Measurements from ENCODE around the gene STXBP6.

The STXBP6 gene

DNA sequence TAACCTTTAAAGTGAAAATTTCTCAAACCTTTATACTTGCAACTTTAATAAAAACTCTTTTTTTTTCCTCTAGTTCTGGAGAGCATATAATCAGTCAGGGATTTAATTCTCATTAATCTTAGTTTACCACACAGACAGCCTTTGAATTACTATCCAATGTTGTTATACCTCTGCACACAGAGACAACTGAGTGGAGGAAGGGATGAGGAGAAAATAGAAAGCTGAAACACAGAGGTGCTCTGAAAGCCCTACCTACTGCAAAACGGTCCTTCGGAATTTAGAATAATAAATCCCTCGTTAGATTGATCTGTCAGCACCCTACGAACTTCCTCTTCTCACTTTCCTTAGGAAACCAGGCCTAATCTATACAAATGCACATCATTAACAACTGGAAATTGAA is 122.1 kb downstream of the STXBP6 start:
- TF ChIP-seq ZFX (IDR thresholded peaks at IDR 0.05), result no peak
- TF ChIP-seq, protein P1, sequence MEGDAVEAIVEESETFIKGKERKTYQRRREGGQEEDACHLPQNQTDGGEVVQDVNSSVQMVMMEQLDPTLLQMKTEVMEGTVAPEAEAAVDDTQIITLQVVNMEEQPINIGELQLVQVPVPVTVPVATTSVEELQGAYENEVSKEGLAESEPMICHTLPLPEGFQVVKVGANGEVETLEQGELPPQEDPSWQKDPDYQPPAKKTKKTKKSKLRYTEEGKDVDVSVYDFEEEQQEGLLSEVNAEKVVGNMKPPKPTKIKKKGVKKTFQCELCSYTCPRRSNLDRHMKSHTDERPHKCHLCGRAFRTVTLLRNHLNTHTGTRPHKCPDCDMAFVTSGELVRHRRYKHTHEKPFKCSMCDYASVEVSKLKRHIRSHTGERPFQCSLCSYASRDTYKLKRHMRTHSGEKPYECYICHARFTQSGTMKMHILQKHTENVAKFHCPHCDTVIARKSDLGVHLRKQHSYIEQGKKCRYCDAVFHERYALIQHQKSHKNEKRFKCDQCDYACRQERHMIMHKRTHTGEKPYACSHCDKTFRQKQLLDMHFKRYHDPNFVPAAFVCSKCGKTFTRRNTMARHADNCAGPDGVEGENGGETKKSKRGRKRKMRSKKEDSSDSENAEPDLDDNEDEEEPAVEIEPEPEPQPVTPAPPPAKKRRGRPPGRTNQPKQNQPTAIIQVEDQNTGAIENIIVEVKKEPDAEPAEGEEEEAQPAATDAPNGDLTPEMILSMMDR (conservative IDR thresholded peaks at IDR 0.05), result no peak
- no peak overlapping the region for H3K27ac ChIP-seq

- TF ChIP-seq, protein P1 (conservative IDR thresholded peaks at IDR 0.05), result no peak
- TF ChIP-seq ZFX (IDR thresholded peaks at IDR 0.05), result no peak
- no peak overlapping the region for H3K27ac ChIP-seq
Measured at GRCh38 chr14:24925771-24926374, 124.1 kb downstream of the STXBP6 start.

GRCh38 chr14:24924544-24924943 is 125.4 kb downstream of the STXBP6 start:
- TF ChIP-seq ZFX (IDR thresholded peaks at IDR 0.05), result no peak
- TF ChIP-seq, protein P1 (conservative IDR thresholded peaks at IDR 0.05), result no peak
- no peak overlapping the region for H3K27ac ChIP-seq

GRCh38 chr14:24921903-24922302 is 128.0 kb downstream of the STXBP6 start:
- H3K27ac ChIP-seq, result no peak overlapping the region
- TF ChIP-seq, protein P1 (conservative IDR thresholded peaks at IDR 0.05), result no peak
- TF ChIP-seq ZFX (IDR thresholded peaks at IDR 0.05), result no peak

- TF ChIP-seq, protein P1 (conservative IDR thresholded peaks at IDR 0.05), result no peak
- H3K27ac ChIP-seq, result no peak overlapping the region
Measured at GRCh38 chr14:24920265-24921075, 129.5 kb downstream of the STXBP6 start.

GRCh38 chr14:24918822-24919221 is 131.1 kb downstream of the STXBP6 start:
- TF ChIP-seq ZFX (IDR thresholded peaks at IDR 0.05), result no peak
- TF ChIP-seq, protein P1 (conservative IDR thresholded peaks at IDR 0.05), result no peak
- no peak overlapping the region for H3K27ac ChIP-seq

- H3K27ac ChIP-seq, result no peak overlapping the region
- TF ChIP-seq, protein P1 (conservative IDR thresholded peaks at IDR 0.05), result no peak
- no peak for TF ChIP-seq ZFX (IDR thresholded peaks at IDR 0.05)
Measured at GRCh38 chr14:24915958-24916595, 133.9 kb downstream of the STXBP6 start.

Measured in C4-2B (cell line).